ENCODE results near the gene RHBDD2.

DNA sequence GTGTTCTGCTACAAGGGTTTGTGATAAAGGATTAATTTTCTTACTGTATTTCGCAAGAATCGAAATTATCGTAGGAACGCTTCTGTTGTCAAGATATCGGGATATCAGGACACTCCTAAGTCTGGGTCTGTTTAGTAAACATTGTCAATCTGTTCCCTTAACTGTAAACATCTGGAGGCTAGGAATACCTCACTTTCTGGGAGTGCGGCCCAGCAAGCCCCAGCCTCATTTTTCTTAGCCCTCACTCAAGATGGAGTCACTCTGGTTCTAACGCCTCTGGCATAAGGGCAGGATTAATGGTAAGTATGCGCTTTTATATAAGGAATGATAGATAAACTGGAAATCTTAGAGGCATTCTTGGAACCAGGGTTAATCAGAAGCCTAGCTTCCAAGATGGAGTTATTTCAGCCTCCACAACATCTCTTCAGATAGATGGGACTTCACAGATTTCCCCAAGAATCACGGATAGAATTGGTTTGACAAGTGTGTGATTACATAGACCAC lies 35.2 kb upstream of the RHBDD2 start:
- TF ChIP-seq SMC3 (IDR thresholded peaks at IDR 0.05; ENCODE audit: low read depth, low read length), result no peak
- TF ChIP-seq, protein P1, sequence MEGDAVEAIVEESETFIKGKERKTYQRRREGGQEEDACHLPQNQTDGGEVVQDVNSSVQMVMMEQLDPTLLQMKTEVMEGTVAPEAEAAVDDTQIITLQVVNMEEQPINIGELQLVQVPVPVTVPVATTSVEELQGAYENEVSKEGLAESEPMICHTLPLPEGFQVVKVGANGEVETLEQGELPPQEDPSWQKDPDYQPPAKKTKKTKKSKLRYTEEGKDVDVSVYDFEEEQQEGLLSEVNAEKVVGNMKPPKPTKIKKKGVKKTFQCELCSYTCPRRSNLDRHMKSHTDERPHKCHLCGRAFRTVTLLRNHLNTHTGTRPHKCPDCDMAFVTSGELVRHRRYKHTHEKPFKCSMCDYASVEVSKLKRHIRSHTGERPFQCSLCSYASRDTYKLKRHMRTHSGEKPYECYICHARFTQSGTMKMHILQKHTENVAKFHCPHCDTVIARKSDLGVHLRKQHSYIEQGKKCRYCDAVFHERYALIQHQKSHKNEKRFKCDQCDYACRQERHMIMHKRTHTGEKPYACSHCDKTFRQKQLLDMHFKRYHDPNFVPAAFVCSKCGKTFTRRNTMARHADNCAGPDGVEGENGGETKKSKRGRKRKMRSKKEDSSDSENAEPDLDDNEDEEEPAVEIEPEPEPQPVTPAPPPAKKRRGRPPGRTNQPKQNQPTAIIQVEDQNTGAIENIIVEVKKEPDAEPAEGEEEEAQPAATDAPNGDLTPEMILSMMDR (IDR thresholded peaks at IDR 0.05), result no peak
- TF ChIP-seq RAD21 (IDR thresholded peaks at IDR 0.05; ENCODE audit: low read length), result no peak
- no peak for TF ChIP-seq POLR2AphosphoS5 (IDR thresholded peaks at IDR 0.05; ENCODE audit: low read depth, low read length)
- TF ChIP-seq YY1 (IDR thresholded peaks at IDR 0.05; ENCODE audit: low read depth), result no peak
- no peak for TF ChIP-seq JUND (IDR thresholded peaks at IDR 0.05)
- TF ChIP-seq MXI1 (IDR thresholded peaks at IDR 0.05; ENCODE audit: low read depth, low read length), result no peak
- TF ChIP-seq, protein P2, sequence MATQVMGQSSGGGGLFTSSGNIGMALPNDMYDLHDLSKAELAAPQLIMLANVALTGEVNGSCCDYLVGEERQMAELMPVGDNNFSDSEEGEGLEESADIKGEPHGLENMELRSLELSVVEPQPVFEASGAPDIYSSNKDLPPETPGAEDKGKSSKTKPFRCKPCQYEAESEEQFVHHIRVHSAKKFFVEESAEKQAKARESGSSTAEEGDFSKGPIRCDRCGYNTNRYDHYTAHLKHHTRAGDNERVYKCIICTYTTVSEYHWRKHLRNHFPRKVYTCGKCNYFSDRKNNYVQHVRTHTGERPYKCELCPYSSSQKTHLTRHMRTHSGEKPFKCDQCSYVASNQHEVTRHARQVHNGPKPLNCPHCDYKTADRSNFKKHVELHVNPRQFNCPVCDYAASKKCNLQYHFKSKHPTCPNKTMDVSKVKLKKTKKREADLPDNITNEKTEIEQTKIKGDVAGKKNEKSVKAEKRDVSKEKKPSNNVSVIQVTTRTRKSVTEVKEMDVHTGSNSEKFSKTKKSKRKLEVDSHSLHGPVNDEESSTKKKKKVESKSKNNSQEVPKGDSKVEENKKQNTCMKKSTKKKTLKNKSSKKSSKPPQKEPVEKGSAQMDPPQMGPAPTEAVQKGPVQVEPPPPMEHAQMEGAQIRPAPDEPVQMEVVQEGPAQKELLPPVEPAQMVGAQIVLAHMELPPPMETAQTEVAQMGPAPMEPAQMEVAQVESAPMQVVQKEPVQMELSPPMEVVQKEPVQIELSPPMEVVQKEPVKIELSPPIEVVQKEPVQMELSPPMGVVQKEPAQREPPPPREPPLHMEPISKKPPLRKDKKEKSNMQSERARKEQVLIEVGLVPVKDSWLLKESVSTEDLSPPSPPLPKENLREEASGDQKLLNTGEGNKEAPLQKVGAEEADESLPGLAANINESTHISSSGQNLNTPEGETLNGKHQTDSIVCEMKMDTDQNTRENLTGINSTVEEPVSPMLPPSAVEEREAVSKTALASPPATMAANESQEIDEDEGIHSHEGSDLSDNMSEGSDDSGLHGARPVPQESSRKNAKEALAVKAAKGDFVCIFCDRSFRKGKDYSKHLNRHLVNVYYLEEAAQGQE (IDR thresholded peaks at IDR 0.05; ENCODE audit: low read depth, low read length), result no peak
- TF ChIP-seq, protein P3, sequence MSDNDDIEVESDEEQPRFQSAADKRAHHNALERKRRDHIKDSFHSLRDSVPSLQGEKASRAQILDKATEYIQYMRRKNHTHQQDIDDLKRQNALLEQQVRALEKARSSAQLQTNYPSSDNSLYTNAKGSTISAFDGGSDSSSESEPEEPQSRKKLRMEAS (IDR thresholded peaks at IDR 0.05; ENCODE audit: low read depth), result no peak
